Naive thymus-derived CD8-positive, alpha-beta T cell (primary cell): ENCODE measurements around the gene SLPI. TPM values are rescaled to one million over a fixed set of nuclear protein-coding genes. Genes with fewer than 3 reads are reported as not detected.

Source experiments
- ATAC-seq, 2 donors: fragments of 150-1000 bp; cut with Tn5 transposase in 1 of 2; sonication (Bioruptor Pico), chemical (Tn5 transposase) in 1 of 2; 1 replicate in 1 of 2; 2 replicates in 1 of 2; pipeline ENCODE4 v1.10.0; 2021; ENCODE audit warnings: mild to moderate bottlenecking in 2 of 2, moderate library complexity in 2 of 2
- POLR2A ChIA-PET: fragments of 350-600 bp; sonication (Branson Sonifier 250); formaldehyde crosslinking; loops from one replicate; lab custom pipeline; 2021; ENCODE audit warnings: antibody characterized with exemption; lab: Charles Lee
- DNase-seq, 10 donors: peaks; one replicate each; pipeline versions ENCODE4 v3.0.0 to v3.0.0-alpha.2; 2020 to 2022
- H3K27ac Mint-ChIP-seq, 10 donors: one replicate each; pipeline ENCODE4 v1.8.0; 2020 to 2022; ENCODE audit warnings: mild to moderate bottlenecking in 10 of 10, mixed read lengths in 10 of 10, moderate library complexity in 4 of 10, inconsistent platforms in 1 of 10
- H3K27me3 Mint-ChIP-seq, 5 donors: one replicate each; pipeline ENCODE4 v1.8.0; 2021 to 2022; ENCODE audit warnings: mixed read lengths in 5 of 5
- H3K36me3 Mint-ChIP-seq, 3 donors: one replicate each; pipeline ENCODE4 v1.8.0; 2020 to 2022; ENCODE audit warnings: mixed read lengths in 3 of 3, mild to moderate bottlenecking in 2 of 3, inconsistent platforms in 1 of 3
- H3K4me1 Mint-ChIP-seq, 4 donors: one replicate each; pipeline ENCODE4 v1.8.0; 2021 to 2022; ENCODE audit warnings: mixed read lengths in 4 of 4
- H3K4me3 Mint-ChIP-seq, 10 donors: one replicate each; pipeline ENCODE4 v1.8.0; 2020 to 2022; ENCODE audit warnings: mild to moderate bottlenecking in 10 of 10, mixed read lengths in 10 of 10, moderate library complexity in 6 of 10, inconsistent platforms in 1 of 10
- H3K9me3 Mint-ChIP-seq, 9 donors: one replicate each; pipeline ENCODE4 v1.8.0; 2020 to 2022; ENCODE audit warnings: mixed read lengths in 9 of 9, mild to moderate bottlenecking in 3 of 9, inconsistent platforms in 1 of 9, moderate library complexity in 1 of 9
- polyA plus RNA-seq, 3 donors: library from polyadenylated mRNA; unstranded; fragments of 300-500 nt; fragmentation: Illumina TruSeq; gene quantifications; one replicate each; pipeline ENCODE4 v1.2.3, GENCODE V29; 2021
- total RNA-seq, 8 experiments: library from RNA in 2 of 8; stranded (reverse) in 2 of 8; gene quantifications; one replicate each; pipeline ENCODE4 v1.2.3 and lab custom pipeline; 2021 to 2026

SLPI gene
- total and polyA plus RNA-seq, 5 experiments from 2014 or later: not detected

DNA sequence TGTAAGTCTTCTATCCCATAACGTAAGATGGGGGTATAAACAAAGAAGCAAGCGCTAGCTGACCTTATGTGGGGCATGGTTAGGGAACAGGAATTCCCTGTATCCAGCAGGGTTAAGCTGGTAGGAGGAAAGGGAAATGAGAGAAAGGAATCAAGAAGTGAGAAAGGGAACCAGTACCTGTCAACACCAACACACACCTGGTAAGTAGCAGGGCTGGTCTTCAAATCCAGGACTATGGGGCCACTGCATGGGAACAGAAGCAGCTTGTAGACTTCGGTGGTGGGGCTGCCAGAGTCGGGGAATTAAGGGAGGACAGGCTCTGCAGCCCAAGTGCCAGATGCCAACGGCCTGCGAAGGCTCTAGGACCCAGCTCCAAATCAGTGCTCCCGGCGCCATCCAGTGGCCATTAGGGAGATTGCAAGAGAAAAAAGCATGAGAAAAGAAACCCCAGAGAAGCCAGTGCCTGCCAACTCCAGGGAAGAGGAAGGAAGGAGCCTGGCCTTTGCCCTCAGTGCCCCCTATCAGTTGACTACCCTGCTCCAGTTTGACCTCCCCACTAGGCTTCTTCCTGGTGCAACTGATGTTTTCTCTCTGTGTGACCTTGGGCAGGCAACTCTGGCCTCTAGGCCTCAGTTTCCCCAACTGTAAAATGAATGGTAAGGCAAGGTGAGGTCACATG lies 36.5 kb upstream of the SLPI start:
- POLR2A ChIA-PET: interaction anchor here (1.0 kb wide), 1 partner anchor 247 kb away, joined by 3 read pairs; no protein-coding TSS in a partner anchor
- Mint-ChIP-seq H3K27me3 (peaks cover 13 to 57% (median 32%) of the 10 kb centered on the region in 5 donors), H3K4me1 (peaks cover 0 to 19% (median 13%) of the 10 kb centered on the region in 4 donors), H3K4me3 (no peak overlapping the region), H3K36me3 (no peaks in the 10 kb centered on the region), H3K27ac (no peak overlapping the region), H3K9me3 (no peaks in the 10 kb centered on the region)
- DNase-seq (peak; percentile 26 to 76 (median 56)), ATAC-seq (peak; percentile 46 to 49)

DNA sequence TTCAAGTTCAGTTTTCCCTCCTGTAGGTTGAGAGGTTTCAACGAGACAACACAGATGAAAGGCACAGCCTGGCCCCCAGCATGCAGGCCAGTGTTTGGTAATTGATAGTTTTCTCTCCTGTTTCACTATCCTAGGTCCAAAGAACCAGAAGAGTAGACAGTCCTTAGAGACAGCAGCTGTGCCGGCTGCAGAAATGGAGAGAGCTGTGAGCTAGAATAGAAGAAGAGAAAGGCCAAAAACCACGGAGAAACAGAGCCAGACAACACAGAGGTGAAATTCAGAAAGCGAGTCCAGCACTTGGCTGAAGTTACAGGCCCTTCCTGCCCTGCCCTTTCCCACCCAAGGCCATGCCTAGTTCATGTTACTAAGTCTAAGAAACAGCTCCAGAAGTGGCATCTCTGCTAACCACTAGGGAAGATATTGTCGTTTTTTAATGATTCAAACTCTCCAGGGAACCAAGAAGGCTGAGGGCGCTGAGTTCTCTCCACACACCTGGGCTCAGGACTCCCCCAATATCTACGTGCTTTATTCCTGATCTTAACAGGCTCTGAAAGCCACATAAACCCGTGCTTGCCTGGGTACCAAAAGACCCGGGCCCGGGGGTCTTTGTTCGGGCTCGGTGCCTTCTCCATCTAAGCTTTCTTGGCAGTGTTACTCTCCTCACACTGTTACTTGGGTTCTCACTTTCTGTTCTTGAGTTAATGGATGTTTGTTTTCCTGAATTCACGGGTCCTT lies 35.7 kb upstream of the SLPI start:
- no peaks in the 10 kb centered on the region for H3K9me3 Mint-ChIP-seq
- ATAC-seq: no peak
- peaks cover 0 to 19% (median 13%) of the 10 kb centered on the region in 4 donors for H3K4me1 Mint-ChIP-seq
- POLR2A ChIA-PET: no interaction called here
- H3K27ac Mint-ChIP-seq: peak overlapping the region in 2 of 10 donors; percentile 37 to 57
- H3K36me3 Mint-ChIP-seq: no peaks in the 10 kb centered on the region
- peaks cover 12 to 56% (median 32%) of the 10 kb centered on the region in 5 donors for H3K27me3 Mint-ChIP-seq
- no peak overlapping the region for H3K4me3 Mint-ChIP-seq
- no peak for DNase-seq

GRCh38 chr20:45288860-45289259 lies 34.5 kb upstream of the SLPI start:
- Mint-ChIP-seq H3K36me3 (no peaks in the 10 kb centered on the region), H3K9me3 (no peaks in the 10 kb centered on the region), H3K27ac (peak overlapping the region in 1 of 10 donors; percentile 78), H3K4me1 (peaks cover 2 to 16% (median 11%) of the 10 kb centered on the region in 4 donors), H3K27me3 (peaks cover 13 to 57% (median 32%) of the 10 kb centered on the region in 5 donors), H3K4me3 (no peak overlapping the region)
- DNase-seq (no peak), ATAC-seq (no peak)
- POLR2A ChIA-PET: no interaction called here

DNA sequence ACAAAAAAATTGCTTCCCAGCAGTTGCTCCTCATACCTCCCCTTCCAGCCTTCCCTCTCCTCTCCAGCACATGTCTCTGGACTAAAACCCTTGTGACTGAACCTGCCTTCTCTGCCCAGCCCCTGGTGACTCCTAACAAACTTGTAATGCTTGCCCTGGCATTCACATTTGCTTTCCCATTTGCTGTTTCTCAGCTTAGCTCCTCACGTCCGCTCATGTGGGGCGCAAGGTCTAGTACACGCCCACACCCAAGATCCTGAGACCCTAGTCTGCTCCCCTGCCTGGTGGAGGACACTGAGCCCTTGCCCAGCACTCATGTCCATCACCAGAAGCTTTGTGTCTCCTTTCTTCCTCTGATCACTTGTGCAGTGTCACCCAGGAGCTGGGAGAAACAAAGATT lies 34.0 kb upstream of the SLPI start:
- Mint-ChIP-seq H3K36me3 (no peaks in the 10 kb centered on the region), H3K27ac (no peak overlapping the region), H3K4me1 (peaks cover 2 to 14% (median 8%) of the 10 kb centered on the region in 4 donors), H3K27me3 (peaks cover 13 to 56% (median 30%) of the 10 kb centered on the region in 5 donors), H3K4me3 (peak overlapping the region in 1 of 10 donors; percentile 30), H3K9me3 (no peaks in the 10 kb centered on the region)
- POLR2A ChIA-PET: no interaction called here
- no peak for DNase-seq
- ATAC-seq: no peak

- no peaks in the 10 kb centered on the region for H3K9me3 Mint-ChIP-seq
- H3K4me3 Mint-ChIP-seq: no peak overlapping the region
- no peaks in the 10 kb centered on the region for H3K36me3 Mint-ChIP-seq
- no peak for DNase-seq
- no peak for ATAC-seq
- POLR2A ChIA-PET: no interaction called here
- peaks cover 0 to 4% (median 0%) of the 10 kb centered on the region in 4 donors for H3K4me1 Mint-ChIP-seq
- no peak overlapping the region for H3K27ac Mint-ChIP-seq
- peaks cover 18 to 47% (median 30%) of the 10 kb centered on the region in 5 donors for H3K27me3 Mint-ChIP-seq
These were observed 29.2 kb upstream of the SLPI start for GRCh38 chr20:45283551-45284057.

DNA sequence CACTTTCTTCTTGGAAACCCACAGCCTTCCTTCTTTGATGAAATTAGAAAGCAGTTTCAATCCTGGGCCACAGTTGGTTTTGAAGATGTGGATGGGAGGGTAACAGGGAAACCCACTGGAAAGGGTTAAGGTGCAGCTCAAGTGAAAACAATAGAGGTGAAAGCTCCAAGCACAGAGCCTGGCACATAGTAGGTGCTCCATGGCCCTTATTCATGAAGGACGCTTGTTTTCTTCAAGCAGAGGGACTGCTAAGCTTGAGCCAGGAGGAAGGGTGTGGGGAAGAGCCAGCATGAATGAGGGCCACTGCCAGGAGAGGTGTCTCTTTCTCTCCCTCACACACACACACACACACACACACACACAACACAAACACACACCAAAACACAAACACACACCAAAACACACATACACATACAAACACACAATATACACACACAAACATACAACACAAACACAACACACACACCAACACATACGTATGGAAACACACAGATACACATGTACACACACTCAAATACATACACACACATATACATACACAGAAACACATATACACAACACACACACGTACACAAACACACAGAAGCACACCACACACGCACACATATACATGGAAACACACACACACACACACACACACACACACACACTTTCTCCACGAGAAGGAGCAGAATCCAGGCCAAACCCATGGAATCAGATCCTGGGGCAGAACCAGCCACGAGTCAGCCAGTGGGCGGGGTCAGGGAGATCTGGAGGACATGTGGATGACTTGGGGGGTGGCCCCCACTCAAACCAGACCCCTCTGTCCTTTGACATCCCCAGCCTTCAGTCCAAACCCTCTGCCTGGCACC lies 28.6 kb upstream of the SLPI start:
- no peak overlapping the region for H3K27ac Mint-ChIP-seq
- no peak for ATAC-seq
- POLR2A ChIA-PET: no interaction called here
- no peaks in the 10 kb centered on the region for H3K9me3 Mint-ChIP-seq
- H3K27me3 Mint-ChIP-seq: peaks cover 17 to 48% (median 29%) of the 10 kb centered on the region in 5 donors
- peaks cover 0 to 2% (median 0%) of the 10 kb centered on the region in 3 donors for H3K36me3 Mint-ChIP-seq
- H3K4me3 Mint-ChIP-seq: no peak overlapping the region
- H3K4me1 Mint-ChIP-seq: peaks cover 0 to 4% (median 0%) of the 10 kb centered on the region in 4 donors
- no peak for DNase-seq

DNA sequence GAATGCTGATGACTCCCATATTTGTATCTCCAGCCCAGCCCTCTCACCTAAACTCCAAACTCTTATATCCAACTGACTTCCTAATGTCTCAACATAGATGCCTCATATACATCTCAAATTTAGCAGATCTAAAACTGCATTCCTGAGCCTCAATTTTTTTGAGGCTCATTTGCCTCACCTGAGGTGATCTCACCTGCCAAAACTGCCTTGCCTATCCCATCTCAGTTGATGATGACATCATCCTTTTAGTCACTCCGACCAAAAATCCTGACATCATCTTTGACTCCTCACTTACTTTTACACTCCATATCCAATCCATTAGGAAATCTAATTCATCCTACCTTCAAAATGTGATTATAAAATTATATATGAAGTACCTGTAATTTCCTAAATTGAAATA lies 25.6 kb upstream of the SLPI start:
- Mint-ChIP-seq H3K9me3 (no peaks in the 10 kb centered on the region), H3K27ac (no peak overlapping the region), H3K4me3 (no peak overlapping the region), H3K36me3 (peaks cover 0 to 2% (median 0%) of the 10 kb centered on the region in 3 donors), H3K4me1 (peaks cover 0 to 4% (median 0%) of the 10 kb centered on the region in 4 donors), H3K27me3 (peaks cover 25 to 65% (median 33%) of the 10 kb centered on the region in 5 donors)
- POLR2A ChIA-PET: no interaction called here
- no peak for ATAC-seq
- DNase-seq: no peak

- ATAC-seq (no peak), DNase-seq (no peak)
- Mint-ChIP-seq H3K36me3 (peaks cover 0 to 2% (median 0%) of the 10 kb centered on the region in 3 donors), H3K4me3 (no peak overlapping the region), H3K9me3 (no peaks in the 10 kb centered on the region), H3K27ac (no peak overlapping the region), H3K4me1 (no peaks in the 10 kb centered on the region), H3K27me3 (peaks cover 27 to 66% (median 42%) of the 10 kb centered on the region in 5 donors)
- POLR2A ChIA-PET: no interaction called here
These were observed 21.0 kb upstream of the SLPI start for GRCh38 chr20:45275338-45275737.

GRCh38 chr20:45269754-45270270 lies 15.4 kb upstream of the SLPI start:
- DNase-seq (no peak), ATAC-seq (no peak)
- Mint-ChIP-seq H3K27me3 (peaks cover 11 to 48% (median 35%) of the 10 kb centered on the region in 5 donors), H3K27ac (no peak overlapping the region), H3K36me3 (no peaks in the 10 kb centered on the region), H3K9me3 (no peaks in the 10 kb centered on the region), H3K4me1 (no peaks in the 10 kb centered on the region), H3K4me3 (no peak overlapping the region)
- POLR2A ChIA-PET: no interaction called here

DNA sequence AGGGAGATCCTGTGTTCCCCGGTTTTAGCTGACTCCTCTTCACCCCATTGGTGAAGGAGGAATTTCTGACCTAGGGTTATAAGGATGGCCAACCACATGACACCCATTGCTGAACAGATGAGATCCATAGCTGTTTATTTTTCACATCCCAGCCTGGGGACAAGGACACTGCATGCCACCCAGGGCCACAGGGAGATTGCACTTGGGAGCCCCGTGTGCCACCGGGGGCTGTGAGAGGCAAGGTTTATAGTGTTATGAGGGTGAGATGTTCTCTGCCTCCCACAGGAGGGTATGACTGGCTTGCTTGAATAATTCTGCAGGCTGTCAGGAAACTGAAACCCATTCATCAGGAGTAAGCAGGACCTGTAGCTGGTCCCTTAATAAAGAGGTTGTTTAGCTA lies 14.7 kb upstream of the SLPI start:
- H3K36me3 Mint-ChIP-seq: no peaks in the 10 kb centered on the region
- H3K27me3 Mint-ChIP-seq: peaks cover 10 to 54% (median 28%) of the 10 kb centered on the region in 5 donors
- no peak overlapping the region for H3K27ac Mint-ChIP-seq
- ATAC-seq (no peak), DNase-seq (no peak)
- H3K4me1 Mint-ChIP-seq: no peaks in the 10 kb centered on the region
- POLR2A ChIA-PET: no interaction called here
- no peaks in the 10 kb centered on the region for H3K9me3 Mint-ChIP-seq
- H3K4me3 Mint-ChIP-seq: no peak overlapping the region

DNA sequence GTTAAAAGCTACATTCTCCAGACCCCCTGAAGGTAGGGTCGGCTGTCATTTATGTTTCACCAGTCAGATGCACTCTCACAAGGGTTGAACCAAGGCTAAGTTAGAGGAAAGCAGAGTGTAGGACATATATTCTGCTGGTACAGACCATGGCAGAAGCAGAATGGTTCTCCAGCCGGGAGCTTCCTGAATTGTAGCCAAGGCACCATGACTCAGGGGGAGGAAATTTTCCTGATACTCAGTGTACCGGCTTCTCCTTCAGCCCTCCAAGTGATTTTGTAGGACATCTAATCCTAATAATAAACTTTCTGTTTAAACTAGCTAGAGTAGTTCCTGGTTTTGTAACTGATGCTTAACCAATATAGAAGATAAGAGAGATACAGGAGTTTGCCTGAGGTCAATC lies 14.2 kb upstream of the SLPI start:
- Mint-ChIP-seq H3K9me3 (no peaks in the 10 kb centered on the region), H3K4me3 (no peak overlapping the region), H3K27ac (no peak overlapping the region), H3K4me1 (no peaks in the 10 kb centered on the region), H3K27me3 (peaks cover 8 to 59% (median 26%) of the 10 kb centered on the region in 5 donors), H3K36me3 (no peaks in the 10 kb centered on the region)
- DNase-seq (no peak), ATAC-seq (no peak)
- POLR2A ChIA-PET: no interaction called here

DNA sequence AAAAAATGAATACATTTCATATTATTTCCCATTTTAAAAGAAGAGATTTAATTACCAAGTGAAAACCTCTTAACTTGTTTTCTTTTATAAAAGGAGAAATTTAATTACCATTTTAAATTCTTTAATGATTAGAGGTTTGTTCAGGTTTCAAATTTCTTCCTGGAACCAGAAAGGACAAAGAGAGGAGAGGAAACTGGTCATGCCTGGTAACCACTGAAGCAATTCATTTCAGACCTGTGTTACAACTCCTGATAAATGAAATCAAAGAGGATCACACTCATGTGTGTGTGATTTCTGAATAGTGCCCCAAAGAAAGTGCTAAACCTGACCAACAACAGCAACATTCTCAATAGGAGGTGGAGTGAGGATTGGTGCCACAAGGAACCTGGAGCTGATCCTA lies 12.6 kb upstream of the SLPI start:
- Mint-ChIP-seq H3K4me3 (no peak overlapping the region), H3K27ac (no peak overlapping the region), H3K4me1 (no peaks in the 10 kb centered on the region), H3K27me3 (peaks cover 6 to 65% (median 28%) of the 10 kb centered on the region in 5 donors), H3K9me3 (no peaks in the 10 kb centered on the region), H3K36me3 (no peaks in the 10 kb centered on the region)
- POLR2A ChIA-PET: no interaction called here
- ATAC-seq: no peak
- DNase-seq: no peak
